Measurements from ENCODE around the gene CASP10.

Gene CASP10

DNA sequence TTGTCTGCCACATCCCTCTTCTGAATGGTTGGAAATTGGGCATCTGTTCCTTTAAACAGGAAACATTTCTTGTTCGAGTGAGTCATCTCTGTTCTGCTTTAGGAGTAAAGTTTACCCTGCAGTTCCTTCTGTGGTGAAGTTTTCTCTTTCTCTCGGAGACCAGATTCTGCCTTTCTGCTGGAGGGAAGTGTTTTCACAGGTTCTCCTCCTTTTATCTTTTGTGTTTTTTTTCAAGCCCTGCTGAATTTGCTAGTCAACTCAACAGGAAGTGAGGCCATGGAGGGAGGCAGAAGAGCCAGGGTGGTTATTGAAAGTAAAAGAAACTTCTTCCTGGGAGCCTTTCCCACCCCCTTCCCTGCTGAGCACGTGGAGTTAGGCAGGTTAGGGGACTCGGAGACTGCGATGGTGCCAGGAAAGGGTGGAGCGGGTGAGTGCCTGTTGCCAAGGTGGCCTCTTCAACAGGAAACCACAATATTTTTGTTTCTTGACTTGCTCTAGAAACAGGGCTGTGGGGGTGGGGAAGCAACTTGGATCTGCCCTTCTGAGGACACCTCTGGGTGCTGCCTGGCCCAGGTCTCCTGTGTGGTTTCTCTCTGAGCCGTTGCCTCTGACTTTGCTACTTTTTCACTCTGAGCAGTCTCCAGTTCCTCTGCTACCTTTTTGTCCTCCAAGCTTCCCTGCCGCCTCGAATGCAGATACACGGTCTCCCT is 75.2 kb downstream of the CASP10 start:
- H3K4me1 Mint-ChIP-seq (ENCODE audit: low read depth) = peaks cover 58% of the 10 kb centered on the region
- H3K36me3 Mint-ChIP-seq (ENCODE audit: low read depth) = peaks cover 13% of the 10 kb centered on the region
- H3K9me3 Mint-ChIP-seq = no peaks in the 10 kb centered on the region
- peak overlapping the region; percentile 96 for H3K27ac Mint-ChIP-seq
- intact Hi-C loops (cut with micrococcal nuclease) = loop anchor here (1.0 to 5.0 kb wide), 2 partner anchors 19 to 194 kb away; partner anchors contain the start of genes STRADB and TRAK2
- H3K27me3 Mint-ChIP-seq = no peaks in the 10 kb centered on the region
- H3K4me3 Mint-ChIP-seq = peak overlapping the region; percentile 100

GRCh38 chr2:201258666-201259615 is 76.0 kb downstream of the CASP10 start:
- intact Hi-C loops (cut with micrococcal nuclease) = loop anchor here (1.0 to 5.0 kb wide), 2 partner anchors 20 to 193 kb away; partner anchors contain the start of genes STRADB and TRAK2
- Mint-ChIP-seq H3K4me1 (ENCODE audit: low read depth) (peaks cover 58% of the 10 kb centered on the region), H3K27me3 (no peaks in the 10 kb centered on the region), H3K4me3 (peak overlapping the region; percentile 100), H3K27ac (peak overlapping the region; percentile 96), H3K9me3 (no peaks in the 10 kb centered on the region), H3K36me3 (ENCODE audit: low read depth) (peaks cover 13% of the 10 kb centered on the region)

GRCh38 chr2:201260302-201260800 is 77.4 kb downstream of the CASP10 start, which contains the start of gene CASP8:
CASP8 (plus strand) TSS chr2:201260536; CDS start chr2:201266487, 5,951 bp downstream.
- Mint-ChIP-seq H3K4me3 (peak within 1 kb of the TSS; percentile 100), H3K27ac (peak within 1 kb of the TSS; percentile 96), H3K4me1 (ENCODE audit: low read depth) (peaks cover 59% of the 10 kb centered on the region), H3K27me3 (no peaks in the 10 kb centered on the region), H3K9me3 (no peaks in the 10 kb centered on the region), H3K36me3 (ENCODE audit: low read depth) (peaks cover 14% of the 10 kb centered on the region)
- intact Hi-C loops (cut with micrococcal nuclease) = no loop called here

GRCh38 chr2:201261471-201261870 is 78.5 kb downstream of the CASP10 start:
- no peaks in the 10 kb centered on the region for H3K9me3 Mint-ChIP-seq
- peak overlapping the region; percentile 85 for H3K4me3 Mint-ChIP-seq
- intact Hi-C loops (cut with micrococcal nuclease) = no loop called here
- peaks cover 25% of the 10 kb centered on the region for H3K36me3 Mint-ChIP-seq (ENCODE audit: low read depth)
- H3K4me1 Mint-ChIP-seq (ENCODE audit: low read depth) = peaks cover 69% of the 10 kb centered on the region
- peak overlapping the region; percentile 96 for H3K27ac Mint-ChIP-seq
- H3K27me3 Mint-ChIP-seq = no peaks in the 10 kb centered on the region

DNA sequence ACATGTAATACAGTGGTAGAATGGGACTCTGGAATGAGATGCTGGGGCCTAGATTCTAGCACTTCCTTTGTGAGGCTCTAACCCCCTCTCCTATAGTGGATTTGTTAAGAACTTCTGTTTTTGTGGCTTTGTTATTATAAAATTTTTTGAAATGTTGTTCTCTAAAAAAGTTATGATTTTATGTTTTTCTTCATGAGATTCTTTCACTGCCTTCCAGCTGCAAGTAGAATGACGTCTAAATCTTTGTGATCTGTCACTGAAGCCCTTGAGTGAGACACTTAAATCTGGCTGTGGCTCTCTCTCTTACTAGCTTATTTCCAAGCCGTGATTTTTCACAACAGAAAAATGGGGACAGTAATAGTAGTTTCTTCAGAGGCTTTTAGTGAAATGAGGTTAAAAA is 79.0 kb downstream of the CASP10 start:
- Mint-ChIP-seq H3K36me3 (ENCODE audit: low read depth) (peaks cover 30% of the 10 kb centered on the region), H3K27me3 (no peaks in the 10 kb centered on the region), H3K27ac (peak overlapping the region; percentile 96), H3K9me3 (no peaks in the 10 kb centered on the region), H3K4me3 (peak overlapping the region; percentile 85), H3K4me1 (ENCODE audit: low read depth) (peaks cover 68% of the 10 kb centered on the region)
- intact Hi-C loops (cut with micrococcal nuclease) = no loop called here

DNA sequence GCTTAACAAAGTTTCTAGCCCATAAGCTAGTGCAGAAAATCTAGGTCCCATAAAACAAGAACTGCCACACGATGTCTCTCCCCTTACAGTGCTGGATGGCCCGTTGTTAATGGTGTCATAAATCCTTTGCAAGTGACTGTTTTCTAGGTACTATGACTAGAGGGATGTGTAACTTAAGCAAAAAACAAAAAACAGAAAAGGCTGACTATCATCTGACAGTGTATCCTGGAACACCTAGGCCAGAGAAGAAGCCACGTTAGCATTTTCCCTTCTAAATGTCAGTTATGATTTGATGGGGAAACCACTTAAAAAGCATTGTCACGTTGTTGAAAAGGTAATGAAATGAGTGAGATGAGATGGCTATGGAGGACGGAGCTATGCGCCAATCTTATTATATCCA is 79.8 kb downstream of the CASP10 start:
- Mint-ChIP-seq H3K27me3 (no peaks in the 10 kb centered on the region), H3K4me1 (ENCODE audit: low read depth) (peaks cover 60% of the 10 kb centered on the region), H3K36me3 (ENCODE audit: low read depth) (peaks cover 37% of the 10 kb centered on the region), H3K9me3 (no peaks in the 10 kb centered on the region), H3K4me3 (peak overlapping the region; percentile 45), H3K27ac (peak overlapping the region; percentile 62)
- intact Hi-C loops (cut with micrococcal nuclease) = no loop called here

DNA sequence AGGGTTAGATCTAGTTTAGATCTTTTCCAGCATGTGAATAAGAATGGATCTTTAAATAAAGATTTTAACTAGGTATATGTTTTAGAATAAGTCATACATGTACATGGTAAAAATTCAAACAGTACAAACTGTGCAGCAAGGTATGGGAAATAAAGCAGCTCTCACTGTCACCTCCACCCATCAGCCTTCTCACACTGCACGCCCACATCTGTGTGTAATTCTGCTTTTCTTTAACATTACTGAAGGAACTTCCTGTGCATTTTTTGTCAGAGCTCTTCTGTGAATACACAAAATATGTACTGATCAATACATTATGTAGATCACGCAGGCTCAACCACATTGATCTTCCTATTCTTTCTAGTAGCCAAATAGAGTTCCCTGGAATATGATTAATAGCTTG is 80.8 kb downstream of the CASP10 start:
- no peaks in the 10 kb centered on the region for H3K27me3 Mint-ChIP-seq
- no peak overlapping the region for H3K27ac Mint-ChIP-seq
- peaks cover 34% of the 10 kb centered on the region for H3K36me3 Mint-ChIP-seq (ENCODE audit: low read depth)
- H3K4me1 Mint-ChIP-seq (ENCODE audit: low read depth) = peaks cover 59% of the 10 kb centered on the region
- no peaks in the 10 kb centered on the region for H3K9me3 Mint-ChIP-seq
- no peak overlapping the region for H3K4me3 Mint-ChIP-seq
- intact Hi-C loops (cut with micrococcal nuclease) = no loop called here

GRCh38 chr2:201264472-201265173 is 81.7 kb downstream of the CASP10 start:
- Mint-ChIP-seq H3K4me3 (no peak overlapping the region), H3K36me3 (ENCODE audit: low read depth) (peaks cover 41% of the 10 kb centered on the region), H3K27me3 (no peaks in the 10 kb centered on the region), H3K9me3 (no peaks in the 10 kb centered on the region), H3K27ac (peak overlapping the region; percentile 72), H3K4me1 (ENCODE audit: low read depth) (peaks cover 60% of the 10 kb centered on the region)
- intact Hi-C loops (cut with micrococcal nuclease) = no loop called here

DNA sequence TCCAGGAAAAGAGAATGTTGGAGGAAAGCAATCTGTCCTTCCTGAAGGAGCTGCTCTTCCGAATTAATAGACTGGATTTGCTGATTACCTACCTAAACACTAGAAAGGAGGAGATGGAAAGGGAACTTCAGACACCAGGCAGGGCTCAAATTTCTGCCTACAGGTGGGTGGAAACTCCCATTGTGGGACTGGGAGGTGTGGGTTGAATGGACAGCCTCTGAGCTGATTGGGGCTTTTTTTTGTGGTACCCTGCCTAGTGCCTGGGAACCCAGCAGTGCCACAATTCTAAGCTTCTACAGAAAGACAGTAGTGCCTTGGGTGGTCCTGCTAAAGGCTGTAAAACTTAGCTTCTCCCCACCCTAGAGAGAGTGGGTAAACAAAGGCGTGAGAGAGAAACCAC is 83.7 kb downstream of the CASP10 start:
- no peaks in the 10 kb centered on the region for H3K27me3 Mint-ChIP-seq
- peaks cover 55% of the 10 kb centered on the region for H3K4me1 Mint-ChIP-seq (ENCODE audit: low read depth)
- no peak overlapping the region for H3K27ac Mint-ChIP-seq
- intact Hi-C loops (cut with micrococcal nuclease) = no loop called here
- no peaks in the 10 kb centered on the region for H3K9me3 Mint-ChIP-seq
- peaks cover 61% of the 10 kb centered on the region for H3K36me3 Mint-ChIP-seq (ENCODE audit: low read depth)
- H3K4me3 Mint-ChIP-seq = no peak overlapping the region

- Mint-ChIP-seq H3K27me3 (no peaks in the 10 kb centered on the region), H3K4me3 (no peak overlapping the region), H3K4me1 (ENCODE audit: low read depth) (peaks cover 57% of the 10 kb centered on the region), H3K27ac (no peak overlapping the region), H3K36me3 (ENCODE audit: low read depth) (peaks cover 70% of the 10 kb centered on the region), H3K9me3 (no peaks in the 10 kb centered on the region)
- intact Hi-C loops (cut with micrococcal nuclease) = no loop called here
Observed at GRCh38 chr2:201267278-201268030, 84.5 kb downstream of the CASP10 start.

DNA sequence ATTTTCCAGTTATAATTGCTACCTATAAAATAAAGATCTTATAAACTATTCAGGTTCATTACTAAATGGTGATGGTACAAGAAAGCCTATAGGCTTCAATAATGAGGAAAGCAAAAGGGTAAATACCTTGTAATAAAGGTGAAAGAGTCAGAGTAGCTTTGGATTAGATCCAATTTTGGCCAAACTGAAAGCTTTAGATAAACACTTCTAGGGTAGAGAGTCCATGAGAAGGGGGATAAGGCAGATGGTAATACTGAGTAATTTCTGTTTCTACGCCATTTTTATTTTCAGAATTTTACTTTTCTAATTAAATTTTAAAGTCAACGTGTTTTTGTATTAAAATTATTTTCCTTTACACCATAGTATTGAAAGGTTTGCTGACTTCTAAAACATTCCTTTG is 86.8 kb downstream of the CASP10 start:
- Mint-ChIP-seq H3K4me1 (ENCODE audit: low read depth) (peaks cover 40% of the 10 kb centered on the region), H3K27me3 (no peaks in the 10 kb centered on the region), H3K36me3 (ENCODE audit: low read depth) (peaks cover 93% of the 10 kb centered on the region), H3K9me3 (no peaks in the 10 kb centered on the region), H3K27ac (no peak overlapping the region), H3K4me3 (no peak overlapping the region)
- intact Hi-C loops (cut with micrococcal nuclease) = no loop called here

DNA sequence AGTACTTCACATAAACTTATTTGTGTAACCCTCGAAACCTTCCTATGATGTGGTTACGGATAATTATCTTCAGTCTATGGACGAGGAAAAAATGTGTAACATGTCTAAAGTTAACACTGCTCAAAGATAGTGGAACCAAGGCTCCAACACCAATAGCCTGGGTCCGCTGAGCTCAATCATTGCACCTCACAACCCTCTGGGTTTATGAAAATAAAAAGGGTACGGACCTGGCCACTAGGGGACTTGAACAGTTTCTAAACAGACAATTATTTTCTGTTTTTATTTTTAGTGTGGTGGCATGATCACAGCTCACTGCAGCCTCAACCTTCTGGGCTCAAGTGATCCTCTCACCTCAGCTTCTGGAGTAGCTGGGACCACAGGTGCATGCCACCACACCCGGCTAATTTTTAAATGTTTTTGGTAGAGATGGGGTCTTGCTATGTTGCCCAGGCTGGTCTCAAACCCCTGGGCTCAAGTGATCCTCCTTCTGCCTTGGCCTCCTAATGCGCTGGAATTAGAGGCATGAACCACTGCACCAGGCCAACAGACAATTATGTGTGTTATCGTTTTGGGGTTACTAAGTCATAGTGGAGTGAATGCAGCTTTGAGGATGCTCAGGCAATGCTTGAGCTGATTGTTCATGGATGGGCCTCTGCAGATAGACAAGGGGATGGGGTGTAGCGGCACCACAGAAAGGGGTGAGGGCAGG is 87.5 kb downstream of the CASP10 start:
- no peaks in the 10 kb centered on the region for H3K9me3 Mint-ChIP-seq
- H3K27me3 Mint-ChIP-seq = no peaks in the 10 kb centered on the region
- no peak overlapping the region for H3K4me3 Mint-ChIP-seq
- H3K27ac Mint-ChIP-seq = peak overlapping the region; percentile 42
- intact Hi-C loops (cut with micrococcal nuclease) = no loop called here
- H3K4me1 Mint-ChIP-seq (ENCODE audit: low read depth) = peaks cover 35% of the 10 kb centered on the region
- H3K36me3 Mint-ChIP-seq (ENCODE audit: low read depth) = peaks cover 97% of the 10 kb centered on the region
